ENCODE data around the gene SEMA6A. TPM values are rescaled to one million over a fixed set of nuclear protein-coding genes. Genes with fewer than 3 reads are reported as not detected.

SEMA6A gene
- total and polyA plus RNA-seq, 10 donors: 0.88 to 78.6 (median 30.4) TPM

DNA sequence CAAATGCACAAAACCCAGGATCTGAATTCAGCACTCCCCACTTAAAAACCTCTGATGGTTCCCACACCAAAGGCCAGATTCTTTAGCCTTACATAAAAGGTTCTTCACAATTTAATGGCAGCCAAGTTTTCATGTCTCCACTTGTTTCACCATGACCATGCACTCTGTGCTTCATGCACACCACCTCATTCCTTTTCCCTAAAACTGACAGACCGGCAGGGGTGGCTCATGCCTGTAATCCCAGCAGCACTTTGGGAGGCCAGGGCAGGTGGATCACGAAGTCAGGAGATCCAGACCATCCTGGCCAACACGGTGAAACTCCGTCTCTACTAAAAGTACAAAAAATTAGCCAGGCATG lies 150.4 kb downstream of the SEMA6A start:
- peaks cover 0 to 25% (median 0%) of the 10 kb centered on the region in 6 donors for H3K36me3 ChIP-seq
- no peak overlapping the region for H3K4me3 ChIP-seq
- H3K4me1 ChIP-seq: no peaks in the 10 kb centered on the region
- DNase-seq: no peak
- no peaks in the 10 kb centered on the region for H3K9me3 ChIP-seq
- no peak for TF ChIP-seq POLR2AphosphoS5 (IDR thresholded peaks at IDR 0.05)
- no peak for TF ChIP-seq POLR2A (IDR thresholded peaks at IDR 0.05)
- TF ChIP-seq CTCF (IDR thresholded peaks at IDR 0.05 in 8 of 11, conservative IDR thresholded peaks at IDR 0.05 in 3 of 11): no peak
- 97 to 99% (median 98%) methylated on average over 4 of the region's 4 CpGs for WGBS, 5 donors
- no peaks in the 10 kb centered on the region for H3K27me3 ChIP-seq (replicated peaks in 1 of 7)
- intact Hi-C loops (cut with DNase I; ENCODE audit: low total_unique reads): no loop called here
- no peak overlapping the region for H3K27ac ChIP-seq

GRCh38 chr5:116423587-116424257 lies 150.9 kb downstream of the SEMA6A start:
- intact Hi-C loops (cut with DNase I; ENCODE audit: low total_unique reads): no loop called here
- Histone ChIP-seq H3K4me3 (no peak overlapping the region), H3K36me3 (peaks cover 0 to 25% (median 0%) of the 10 kb centered on the region in 6 donors), H3K27me3 (replicated peaks in 1 of 7) (no peaks in the 10 kb centered on the region), H3K9me3 (no peaks in the 10 kb centered on the region), H3K27ac (no peak overlapping the region), H3K4me1 (no peaks in the 10 kb centered on the region)
- no peak for DNase-seq
- WGBS, 5 donors: 83 to 87% (median 85%) methylated on average over 5 of the region's 5 CpGs
- TF ChIP-seq POLR2AphosphoS5 (IDR thresholded peaks at IDR 0.05) (no peak), POLR2A (IDR thresholded peaks at IDR 0.05) (no peak), CTCF (IDR thresholded peaks at IDR 0.05 in 8 of 11, conservative IDR thresholded peaks at IDR 0.05 in 3 of 11) (no peak)

DNA sequence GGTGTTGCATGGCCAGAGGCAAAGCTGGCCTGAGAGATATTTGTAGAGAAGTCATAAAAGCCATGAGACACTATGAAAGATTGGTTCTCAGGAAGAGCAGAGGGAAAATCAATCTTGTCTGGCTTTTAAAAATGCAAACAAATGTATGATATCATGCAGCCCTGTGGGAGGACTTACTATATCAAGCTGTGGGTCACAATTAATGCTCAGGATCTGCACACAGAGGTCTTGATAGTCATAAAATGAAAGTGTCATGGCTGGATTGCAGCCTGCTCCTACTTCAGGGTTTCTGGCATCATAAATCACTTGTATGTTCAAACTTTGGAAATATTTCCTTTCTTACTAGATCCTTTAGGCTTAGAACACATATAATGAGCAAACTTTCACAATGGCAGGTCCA lies 151.5 kb downstream of the SEMA6A start:
- no peak overlapping the region for H3K27ac ChIP-seq
- no peak for TF ChIP-seq POLR2AphosphoS5 (IDR thresholded peaks at IDR 0.05)
- TF ChIP-seq CTCF (IDR thresholded peaks at IDR 0.05 in 8 of 11, conservative IDR thresholded peaks at IDR 0.05 in 3 of 11): no peak
- no peak for TF ChIP-seq POLR2A (IDR thresholded peaks at IDR 0.05)
- peaks cover 0 to 27% (median 0%) of the 10 kb centered on the region in 6 donors for H3K36me3 ChIP-seq
- no peak for DNase-seq
- H3K9me3 ChIP-seq: no peaks in the 10 kb centered on the region
- intact Hi-C loops (cut with DNase I; ENCODE audit: low total_unique reads): no loop called here
- no peak overlapping the region for H3K4me3 ChIP-seq
- H3K4me1 ChIP-seq: no peaks in the 10 kb centered on the region
- H3K27me3 ChIP-seq (replicated peaks in 1 of 7): no peaks in the 10 kb centered on the region

GRCh38 chr5:116421080-116421629 lies 153.5 kb downstream of the SEMA6A start:
- WGBS, 5 donors: 84 to 94% (median 92%) methylated on average over 5 of the region's 5 CpGs
- intact Hi-C loops (cut with DNase I; ENCODE audit: low total_unique reads): no loop called here
- no peak for TF ChIP-seq CTCF (IDR thresholded peaks at IDR 0.05 in 8 of 11, conservative IDR thresholded peaks at IDR 0.05 in 3 of 11)
- no peak for TF ChIP-seq POLR2A (IDR thresholded peaks at IDR 0.05)
- TF ChIP-seq POLR2AphosphoS5 (IDR thresholded peaks at IDR 0.05): no peak

More at GRCh38 chr5:116421080-116421629, 153.5 kb downstream of the SEMA6A start:
- no peaks in the 10 kb centered on the region for H3K4me1 ChIP-seq
- H3K27me3 ChIP-seq (replicated peaks in 1 of 7): no peaks in the 10 kb centered on the region
- peaks cover 0 to 29% (median 0%) of the 10 kb centered on the region in 6 donors for H3K36me3 ChIP-seq
- no peak overlapping the region for H3K4me3 ChIP-seq
- H3K27ac ChIP-seq: no peak overlapping the region
- no peak for DNase-seq
- no peaks in the 10 kb centered on the region for H3K9me3 ChIP-seq
